ENCODE data around the gene RAD51B.

- TF ChIP-seq CTCF (IDR thresholded peaks at IDR 0.05) (no peak), POLR2A (IDR thresholded peaks at IDR 0.05) (no peak)
These were observed 274.6 kb downstream of the RAD51B start for GRCh38 chr14:68094158-68094557.

All from thyroid gland (tissue), 4 donors.